Suppressor macrophage (primary cell): ENCODE measurements around the gene TCF7.

ENCODE experiments used
- DNase-seq, 4 experiments: peaks; one replicate each; pipeline ENCODE4 v3.0.0-alpha.2; 2020 to 2022

Gene TCF7

DNA sequence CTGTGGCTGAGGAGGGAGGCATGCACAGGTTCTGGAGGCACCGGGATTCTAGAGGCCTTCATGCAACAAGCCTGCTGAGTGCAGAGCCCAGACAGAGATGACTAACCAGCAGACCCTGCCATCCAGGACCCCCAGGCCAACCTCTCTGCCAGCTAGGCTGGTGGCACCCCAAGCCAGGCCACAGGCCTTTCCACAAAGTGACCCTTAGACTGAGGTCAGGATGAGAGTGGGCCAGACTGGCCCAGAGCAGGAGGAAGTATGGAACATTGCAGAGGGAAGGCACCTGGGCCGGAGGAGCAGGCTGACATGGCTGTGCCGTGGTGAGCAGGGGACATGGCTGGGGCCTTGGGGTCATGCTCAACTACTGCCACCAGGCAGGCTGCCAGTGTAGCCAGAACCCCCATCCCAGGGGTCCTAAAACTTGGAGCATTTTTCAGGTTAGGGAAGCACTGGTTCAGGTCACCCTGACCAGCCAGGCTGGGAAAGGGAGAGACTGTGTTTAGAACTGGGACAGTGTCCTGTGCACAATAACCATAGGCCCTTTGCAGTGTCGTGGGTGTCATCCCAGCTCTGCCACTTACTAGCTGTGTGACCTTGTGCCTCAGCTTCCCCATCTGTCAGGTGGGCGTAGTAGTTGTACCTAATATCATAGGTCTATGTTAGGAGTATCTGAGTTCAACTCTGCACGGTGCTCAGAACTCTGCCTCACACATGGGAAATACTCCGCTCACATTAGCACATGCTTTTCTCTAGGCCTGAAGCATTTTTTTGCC, 17.3 kb downstream of the TCF7 start:
- no peak for DNase-seq

DNA sequence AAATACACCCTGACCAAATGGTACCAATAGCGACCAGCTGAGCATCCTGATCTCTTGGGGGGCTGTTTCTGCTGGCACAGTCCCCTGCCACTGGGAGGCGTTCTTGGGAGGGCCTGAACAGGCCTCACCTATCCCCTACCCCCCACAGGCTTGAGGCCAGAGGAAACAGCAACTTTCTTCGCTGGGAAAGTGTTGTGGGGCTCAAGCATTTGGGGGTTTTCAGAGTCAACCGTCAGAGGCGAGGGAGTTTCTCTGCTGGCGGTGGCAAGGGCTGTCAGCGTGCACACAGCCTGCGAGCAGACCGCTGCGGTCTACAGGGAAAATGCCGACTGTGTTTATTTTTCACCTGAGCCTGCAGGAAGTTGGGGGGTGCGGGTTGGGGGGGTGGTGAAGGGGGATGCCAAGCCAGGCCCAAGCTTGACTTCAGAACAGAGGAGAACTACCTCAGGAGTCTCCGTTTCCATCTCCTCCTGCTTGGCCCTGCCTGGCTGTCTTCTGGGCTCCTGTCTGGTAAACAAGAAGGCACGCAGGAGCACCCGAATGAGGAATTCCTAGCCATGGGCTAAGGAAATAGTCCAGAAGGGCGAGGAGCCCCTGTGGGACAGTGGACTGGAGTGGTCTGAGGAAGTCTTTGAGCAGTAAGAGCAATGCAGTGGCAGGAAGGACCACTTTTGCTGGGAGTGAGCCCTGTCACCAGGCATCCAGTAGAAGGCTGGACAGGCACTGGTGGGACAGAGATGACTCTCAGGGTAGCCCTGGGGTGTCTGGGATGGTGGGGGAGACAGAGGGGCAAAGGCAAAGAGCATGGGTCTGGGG, 18.1 kb downstream of the TCF7 start:
- no peak for DNase-seq

DNA sequence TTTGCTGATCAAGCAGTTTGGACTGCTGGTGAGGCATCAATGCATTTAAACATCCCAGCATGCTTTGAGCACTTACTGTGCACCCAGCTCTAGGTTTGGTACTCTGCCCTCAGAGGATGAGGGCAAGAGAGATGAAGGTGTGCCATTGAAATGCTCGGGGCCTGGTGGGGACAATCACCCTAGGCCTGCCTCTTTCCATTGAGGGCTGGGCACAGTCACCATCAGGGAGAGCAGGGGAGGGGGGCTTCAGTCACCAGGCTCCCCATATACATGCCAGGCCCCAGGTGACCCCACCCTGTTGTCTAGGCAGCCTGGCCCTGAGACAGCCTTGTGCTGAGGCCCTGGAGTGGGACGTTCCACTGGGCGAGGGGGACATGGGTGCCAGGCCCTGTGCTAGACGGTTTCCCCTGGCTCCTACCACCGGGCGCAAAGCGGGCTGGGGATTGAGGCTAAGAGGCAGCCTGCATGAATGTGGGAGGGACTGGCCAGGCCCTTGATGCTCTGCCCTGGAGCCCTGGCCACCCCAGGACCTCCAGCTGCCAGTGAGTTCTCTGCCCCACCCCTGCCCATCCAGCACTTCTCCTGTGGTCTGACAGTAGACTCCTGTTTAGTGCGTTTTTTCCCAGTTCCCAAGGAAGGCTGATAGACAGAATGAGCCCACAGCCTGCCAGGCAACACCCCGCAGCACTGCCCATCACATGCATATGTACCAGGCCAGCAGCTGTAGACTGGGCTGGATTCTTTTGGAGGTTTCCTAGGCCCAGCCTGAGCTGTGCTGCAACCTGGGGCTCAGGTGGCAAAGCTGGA, 18.9 kb downstream of the TCF7 start:
- no peak for DNase-seq

DNA sequence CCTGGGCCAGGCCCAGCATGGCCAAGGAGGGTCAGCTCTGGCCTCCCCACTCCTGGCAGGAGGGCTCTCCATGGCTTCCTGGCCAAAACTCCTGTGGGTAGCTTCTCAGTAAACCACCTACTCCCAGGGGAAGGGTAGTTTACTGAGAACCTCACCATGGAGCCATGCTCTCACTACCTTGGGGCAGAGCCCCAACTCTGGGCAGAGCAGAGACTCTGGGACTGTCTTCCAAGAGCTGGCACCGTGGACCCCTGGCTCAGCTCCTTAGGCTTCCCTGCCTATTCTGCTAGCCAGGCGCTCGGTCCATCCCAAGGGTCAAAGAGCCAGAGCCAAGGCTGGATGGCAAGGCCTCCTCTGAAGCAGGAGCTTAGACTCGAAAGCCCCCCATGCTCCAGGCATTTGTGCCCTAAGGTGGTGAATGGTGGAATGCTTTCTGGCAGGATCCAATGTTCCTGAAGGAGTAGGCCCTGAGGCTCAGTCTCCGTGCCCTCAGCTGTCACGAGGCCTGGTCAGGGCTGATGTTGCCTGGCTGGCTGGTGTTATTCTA, 19.6 kb downstream of the TCF7 start:
- DNase-seq = no peak

DNA sequence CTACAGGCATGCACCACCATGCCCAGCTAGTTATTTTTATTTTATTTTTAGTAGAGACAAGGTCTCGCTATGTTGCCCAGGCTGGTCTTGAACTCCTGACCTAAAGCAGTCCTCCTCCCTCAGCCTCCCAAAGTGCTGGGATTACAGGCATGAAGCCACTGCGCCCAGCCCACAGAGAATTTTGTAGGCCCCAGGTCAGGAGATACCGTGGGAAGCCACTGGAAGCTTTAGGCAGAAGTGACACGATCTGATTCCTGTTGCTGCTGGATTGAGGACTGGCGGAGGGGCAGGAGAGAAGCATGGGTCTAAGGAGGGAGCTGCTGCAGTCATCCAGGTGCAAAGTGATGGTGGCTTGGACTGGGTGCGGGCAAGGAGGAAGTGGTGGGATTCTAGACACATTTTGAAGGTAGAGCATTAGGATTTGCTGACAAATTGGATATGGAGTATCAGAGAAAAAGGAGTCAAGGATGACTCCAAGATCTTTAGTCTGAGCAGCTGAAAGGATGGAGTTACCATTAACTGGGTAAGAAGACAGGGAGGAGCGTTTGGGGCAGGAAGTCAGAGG, 20.7 kb downstream of the TCF7 start:
- no peak for DNase-seq

DNA sequence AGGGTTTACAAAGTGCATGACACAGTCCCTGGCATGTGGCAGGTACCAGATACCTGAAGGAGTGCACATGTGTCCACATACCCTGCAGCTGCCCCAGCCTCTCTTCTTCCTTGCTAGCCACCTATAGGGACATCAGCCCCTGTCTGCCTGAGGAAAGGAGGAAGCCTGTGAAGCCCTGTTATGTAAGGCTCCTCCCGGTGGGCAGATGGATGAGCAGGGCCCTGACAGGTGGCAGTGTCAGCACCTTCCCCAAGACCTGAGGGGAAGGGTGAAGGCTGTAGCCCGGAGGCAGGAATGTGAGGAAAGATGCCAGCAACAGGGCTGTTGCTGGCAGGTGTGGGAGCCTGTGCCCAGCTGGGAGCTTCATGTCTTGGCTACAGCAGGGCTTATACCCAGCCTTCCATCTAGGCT, 21.7 kb downstream of the TCF7 start:
- no peak for DNase-seq

DNA sequence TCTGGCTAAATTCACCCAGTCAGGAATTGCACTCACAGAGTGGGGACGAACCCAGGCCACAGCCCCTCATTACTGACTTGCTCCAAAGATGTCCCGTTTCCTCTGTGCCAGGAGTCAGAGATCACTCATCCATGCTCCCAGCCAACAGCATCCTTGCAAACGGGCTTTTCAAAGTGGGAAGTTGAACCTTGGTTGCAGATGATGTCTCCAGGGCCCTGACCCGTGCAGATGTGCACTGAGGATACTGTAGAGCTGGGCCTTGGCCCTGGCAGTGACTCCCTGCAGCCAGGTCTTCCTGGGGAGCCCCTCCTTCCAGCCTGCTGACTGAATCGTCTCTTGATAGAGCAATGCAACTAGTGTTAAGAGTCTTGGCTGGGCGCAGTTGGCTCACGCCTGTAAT, 22.3 kb downstream of the TCF7 start:
- no peak for DNase-seq

DNA sequence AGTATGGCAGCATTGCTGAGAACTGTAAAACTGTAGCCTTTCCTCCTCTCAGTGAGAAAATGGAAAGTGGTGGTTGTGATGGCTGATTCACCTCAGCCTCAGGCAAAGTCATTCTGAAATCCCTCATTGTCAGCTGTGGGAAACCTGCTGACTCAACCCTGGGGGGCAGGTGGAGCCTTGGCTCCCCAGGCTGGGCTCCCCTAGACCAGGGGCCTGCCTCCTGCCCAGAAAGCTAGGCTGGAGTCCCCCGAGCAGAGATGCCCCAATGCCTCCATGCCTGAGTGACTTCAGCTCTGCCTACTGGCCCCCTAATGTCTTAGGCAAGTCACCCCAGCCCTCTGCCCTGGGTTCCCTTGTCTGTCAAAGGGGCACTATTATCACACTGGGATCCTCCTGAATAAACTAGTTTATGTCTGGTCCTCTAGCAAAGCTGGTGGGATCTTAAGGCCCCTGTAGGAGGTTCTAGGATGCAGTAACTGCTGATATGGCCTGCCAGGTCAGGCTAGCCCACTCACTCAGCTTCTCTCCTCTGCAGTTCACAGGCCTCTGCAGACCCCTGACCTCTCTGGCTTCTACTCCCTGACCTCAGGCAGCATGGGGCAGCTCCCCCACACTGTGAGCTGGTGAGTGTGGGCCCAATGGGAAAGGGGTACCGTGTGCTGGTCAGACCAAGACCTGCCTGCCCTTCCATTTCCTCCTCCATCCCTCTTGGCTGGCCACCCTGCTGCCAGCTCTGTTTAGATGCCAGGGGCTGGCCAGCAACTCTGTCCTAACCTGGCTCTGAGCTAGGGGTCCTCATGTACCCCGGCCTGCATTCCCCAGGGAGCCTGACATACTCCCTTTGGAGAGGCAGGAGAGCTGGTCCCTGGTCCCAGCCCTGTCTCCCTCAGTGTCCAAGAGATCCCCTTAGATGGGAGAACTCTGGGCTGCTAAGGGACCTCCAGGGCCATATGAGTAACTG, 24.2 kb downstream of the TCF7 start:
- no peak for DNase-seq

DNA sequence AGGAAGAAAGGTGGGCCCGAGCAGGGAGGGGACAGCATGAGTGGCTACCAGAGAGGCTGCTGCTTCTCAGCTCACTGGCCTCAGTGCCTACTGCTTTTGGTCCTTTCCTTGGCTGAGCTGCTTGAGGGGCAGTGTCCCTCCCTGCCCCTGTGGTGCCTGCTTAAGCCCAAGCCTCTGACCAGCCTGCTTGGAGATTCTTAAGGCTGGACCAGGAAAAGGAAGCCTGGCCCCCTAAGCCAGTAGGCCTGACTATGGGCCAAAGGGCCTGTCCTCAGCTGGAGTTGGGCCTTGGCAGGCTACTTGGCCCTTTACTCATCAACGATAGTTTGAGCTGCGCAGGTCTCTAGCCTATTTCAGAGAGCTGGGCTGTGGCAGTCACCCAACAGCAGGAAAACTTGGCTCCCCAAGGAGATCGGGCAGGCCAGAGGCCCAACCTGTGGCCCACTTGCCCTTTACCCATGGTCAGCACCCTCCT, 24.9 kb downstream of the TCF7 start:
- DNase-seq = no peak

DNA sequence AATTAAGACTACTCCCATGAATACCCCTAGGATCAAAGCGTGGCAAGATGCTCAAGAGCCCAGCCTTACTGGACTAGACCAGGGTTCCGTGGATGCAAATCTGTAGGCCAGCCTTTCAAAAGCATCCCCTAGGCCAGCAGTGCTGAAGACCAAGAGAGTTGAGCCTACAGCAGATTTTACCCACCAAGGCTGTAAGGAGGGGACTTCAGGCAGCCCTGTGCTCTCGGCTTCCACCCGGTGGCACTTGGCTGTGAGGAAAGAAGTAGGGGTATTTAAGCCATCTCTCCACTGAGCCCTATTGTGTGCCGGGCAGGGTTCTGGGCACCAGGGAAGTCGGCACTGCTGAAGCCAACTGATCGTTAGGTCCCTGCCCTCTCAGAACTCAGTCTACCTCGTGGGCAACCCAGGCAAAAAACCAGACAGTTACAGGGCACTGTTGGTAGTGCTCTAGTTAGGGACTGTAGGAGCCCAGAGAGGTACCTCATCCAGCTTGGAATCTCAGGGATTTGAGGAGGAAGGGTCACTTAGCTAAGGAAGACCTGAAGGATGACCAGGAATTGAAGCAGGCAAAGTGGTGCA, 25.5 kb downstream of the TCF7 start:
- DNase-seq = no peak

DNA sequence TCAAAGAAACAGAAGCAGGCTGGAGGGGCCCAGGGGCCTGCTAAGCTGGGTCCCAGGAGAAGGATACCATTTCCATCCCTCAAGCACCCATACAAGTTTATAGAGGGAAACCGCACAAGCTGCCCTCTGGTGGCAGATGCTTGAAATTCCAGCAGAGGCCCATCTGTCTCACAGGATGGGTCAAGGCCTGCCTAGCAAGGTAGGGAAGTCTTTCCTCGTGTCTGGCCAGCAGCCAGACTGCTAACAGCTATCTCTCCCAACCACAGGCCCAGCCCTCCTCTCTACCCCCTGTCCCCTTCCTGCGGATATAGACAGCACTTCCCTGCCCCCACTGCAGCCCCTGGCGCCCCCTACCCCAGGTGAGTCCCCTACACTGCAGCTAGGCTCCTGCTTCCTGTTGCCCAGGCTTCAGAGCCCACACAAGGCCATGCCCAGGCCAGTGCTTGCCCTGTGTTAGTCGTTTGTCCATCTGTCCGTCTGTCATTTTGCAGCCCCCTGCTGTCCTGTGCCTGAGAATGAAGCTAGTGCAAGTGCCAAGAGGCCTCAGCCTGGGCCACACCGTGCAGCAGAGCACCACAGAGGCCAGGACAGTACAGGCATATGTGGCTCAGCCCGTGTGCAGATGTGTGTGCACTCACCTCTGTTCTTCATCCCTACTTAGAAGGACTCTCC, 26.2 kb downstream of the TCF7 start:
- DNase-seq = peak; percentile 78 to 83 (median 82)

DNA sequence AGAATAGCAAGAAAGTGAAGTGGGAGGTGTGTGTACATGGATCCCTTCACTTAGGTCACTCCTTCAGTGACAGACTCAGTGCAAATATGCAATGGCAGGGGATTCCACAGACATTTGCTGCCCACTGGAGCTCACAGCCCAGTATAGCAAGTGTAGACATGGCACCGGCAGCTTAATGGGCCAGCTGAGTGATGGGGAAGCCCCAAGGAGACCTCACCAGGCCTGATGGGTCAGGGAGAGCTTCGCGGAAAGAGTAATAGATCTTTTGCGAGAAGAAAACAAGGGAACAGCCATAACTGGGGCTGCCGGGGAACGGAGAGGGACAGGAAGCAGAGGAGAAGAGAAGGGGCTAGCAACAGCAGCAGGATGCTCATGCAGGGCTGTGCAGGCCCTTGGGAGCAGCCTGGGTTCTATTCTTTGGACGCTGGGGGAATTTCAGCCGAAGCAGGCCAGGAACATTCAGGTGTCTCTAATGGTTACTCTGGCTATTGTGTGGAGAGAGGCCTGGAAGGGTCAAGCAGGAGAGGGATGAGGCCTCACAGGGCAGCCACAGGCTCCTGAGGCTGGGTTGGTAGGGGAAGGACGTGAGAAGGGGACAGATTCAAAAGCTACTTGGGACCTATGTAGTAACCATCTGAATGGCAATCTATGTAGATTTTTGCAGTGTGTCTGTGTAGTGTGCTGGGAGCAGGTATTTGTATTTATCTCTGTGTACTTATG, 27.0 kb downstream of the TCF7 start:
- peak in 1 of 4 experiments; percentile 9 for DNase-seq

DNA sequence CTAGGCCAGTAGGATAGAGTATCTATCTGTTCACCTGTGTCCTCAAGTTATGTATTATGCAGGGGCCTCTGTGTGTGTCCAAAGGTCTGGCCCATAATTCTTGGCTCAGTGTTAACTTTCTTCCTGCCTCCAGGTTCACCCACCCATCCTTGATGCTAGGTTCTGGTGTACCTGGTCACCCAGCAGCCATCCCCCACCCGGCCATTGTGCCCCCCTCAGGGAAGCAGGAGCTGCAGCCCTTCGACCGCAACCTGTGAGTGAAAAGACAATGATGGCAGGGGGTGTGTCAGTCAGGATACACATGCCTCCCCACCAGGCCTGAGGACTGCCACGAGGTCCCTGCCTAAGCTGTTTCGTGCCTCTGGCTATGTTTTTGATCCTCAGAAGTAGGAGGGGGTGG, 27.6 kb downstream of the TCF7 start:
- no peak for DNase-seq

DNA sequence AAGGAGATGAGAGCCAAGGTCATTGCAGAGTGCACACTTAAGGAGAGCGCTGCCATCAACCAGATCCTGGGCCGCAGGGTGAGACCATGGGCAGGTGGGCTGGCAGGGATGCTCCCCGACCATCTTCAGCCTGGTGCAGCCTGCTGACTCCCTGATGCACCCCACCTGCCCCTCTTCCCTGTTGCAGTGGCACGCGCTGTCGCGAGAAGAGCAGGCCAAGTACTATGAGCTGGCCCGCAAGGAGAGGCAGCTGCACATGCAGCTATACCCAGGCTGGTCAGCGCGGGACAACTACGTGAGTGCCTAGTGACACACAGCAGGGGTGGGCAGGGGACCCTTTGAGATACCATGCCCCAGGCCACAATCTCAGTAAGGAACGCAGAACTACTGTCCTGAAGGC, 28.3 kb downstream of the TCF7 start:
- no peak for DNase-seq

DNA sequence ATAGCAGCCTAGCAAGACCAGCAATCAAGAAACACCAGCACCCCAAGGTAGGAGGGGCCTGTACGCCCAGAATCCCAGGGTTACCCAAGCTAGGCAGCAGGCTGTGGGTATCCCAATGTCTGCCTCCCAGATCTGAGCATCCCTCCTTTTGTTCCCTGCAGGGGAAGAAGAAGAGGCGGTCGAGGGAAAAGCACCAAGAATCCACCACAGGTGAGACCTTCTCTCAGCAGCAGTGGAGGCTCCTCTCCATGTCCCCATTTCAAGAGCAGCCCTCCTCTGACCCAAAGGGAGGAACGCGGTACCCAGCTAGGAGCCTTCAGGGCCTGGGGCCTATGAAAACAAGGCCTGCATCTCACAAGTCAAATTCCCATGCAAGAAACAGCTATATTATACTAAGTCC, 28.9 kb downstream of the TCF7 start:
- no peak for DNase-seq

DNA sequence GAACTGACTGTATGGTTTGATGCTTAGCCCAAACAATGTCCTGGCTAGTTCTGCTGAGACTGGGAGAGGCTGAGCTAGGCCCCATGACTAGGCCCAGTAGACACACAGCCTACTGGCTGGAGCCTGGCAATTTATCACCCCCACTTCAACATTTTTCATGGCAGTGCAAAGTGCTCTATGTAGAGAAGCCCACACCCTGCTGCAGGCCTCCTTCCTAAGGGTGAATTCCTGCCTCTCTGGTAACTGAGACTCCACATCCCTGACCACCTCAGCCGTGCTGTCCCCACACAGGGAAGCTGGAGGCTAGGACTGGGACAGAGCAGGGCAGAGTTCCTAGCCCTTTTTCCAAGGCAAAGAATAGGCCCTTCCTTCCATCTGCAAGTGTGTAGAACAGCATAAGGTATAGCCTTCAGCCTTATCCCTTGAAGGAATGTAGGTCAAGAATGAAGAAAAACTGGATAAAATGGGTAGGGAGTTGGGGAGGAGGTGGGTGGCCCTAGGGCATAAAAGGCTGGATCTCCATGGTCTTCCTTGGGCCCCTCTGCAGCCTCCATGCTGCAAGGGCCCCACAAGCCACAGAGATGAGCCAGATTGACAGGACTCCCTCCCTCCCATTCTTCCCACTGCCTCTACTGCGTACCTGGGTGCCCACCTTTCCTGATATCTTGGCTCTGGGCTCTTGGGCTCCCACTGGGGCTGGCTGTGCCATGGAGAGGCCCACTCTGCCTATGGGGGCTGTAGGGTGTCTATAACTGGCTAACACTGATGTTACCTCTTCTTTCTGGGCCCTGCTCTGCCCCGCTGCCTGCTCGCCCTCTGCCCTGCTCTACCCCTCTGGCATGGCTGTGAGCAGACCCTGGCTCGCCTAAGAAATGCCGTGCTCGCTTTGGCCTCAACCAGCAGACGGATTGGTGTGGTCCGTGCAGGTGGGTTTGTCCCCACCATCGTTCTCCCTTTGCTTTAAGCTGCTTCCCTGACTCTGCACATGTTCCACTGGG, 29.8 kb downstream of the TCF7 start:
- no peak for DNase-seq

DNA sequence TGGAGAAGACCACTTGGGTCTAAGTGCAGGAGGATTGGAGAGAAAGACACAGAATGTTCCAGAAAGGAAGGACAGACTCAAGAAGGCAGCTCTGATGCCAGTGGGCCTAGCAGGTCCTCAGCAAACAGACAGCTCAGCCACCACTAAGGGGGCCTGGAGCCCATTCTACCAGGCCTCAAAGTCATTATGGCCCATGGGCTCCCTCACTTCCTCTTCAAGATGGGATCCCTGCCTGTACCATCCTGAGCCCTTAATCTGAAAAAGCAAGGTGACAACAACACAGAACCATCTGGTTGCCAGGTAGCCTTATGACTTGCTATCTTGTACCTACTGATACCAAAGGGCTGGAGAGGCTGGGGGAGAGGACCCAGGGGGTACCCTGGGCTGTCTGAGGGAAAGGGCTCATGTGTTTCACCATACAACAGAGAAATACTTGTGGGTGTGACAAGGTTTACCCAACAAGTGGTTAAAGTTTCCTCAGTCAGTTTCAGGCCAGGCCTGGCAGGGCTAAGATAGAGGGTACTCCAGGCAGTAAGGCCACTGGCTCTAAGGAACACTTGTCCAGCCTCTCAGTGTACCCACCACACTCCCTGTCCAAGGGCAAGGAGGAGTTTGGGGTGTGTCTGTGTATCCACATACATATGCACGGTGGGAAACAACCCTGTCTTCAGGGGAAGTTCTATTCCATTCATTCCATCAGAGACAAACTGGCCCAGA, 30.7 kb downstream of the TCF7 start:
- DNase-seq = peak in 1 of 4 experiments; percentile 3
